Bronchial epithelial cell (primary cell): ENCODE results near the gene TSTD2. TPM values are rescaled to one million over a fixed set of nuclear protein-coding genes. Genes with fewer than 3 reads are reported as not detected.
"Not testable (repeated sequence)": the region's sequence is repeated elsewhere in the genome, so short reads cannot be mapped to it uniquely, and the experiment has no call there.

Experiments
- DNase-seq: peaks from one replicate; pipeline ENCODE4 v3.0.0-alpha.2; 2010; ENCODE audit warnings: low read depth
- FAIRE-seq: peaks from 2 replicates; lab custom pipeline; 2011; peaks lifted over from hg19 to GRCh38; lab: Jason Lieb, UNC
- H3K27me3 ChIP-seq: 2 replicates; pipeline ENCODE4 v1.5.1; 2011; ENCODE audit warnings: low read length; ENCODE audit not compliant: control insufficient read depth, insufficient read depth
- H3K36me3 ChIP-seq: 2 replicates; pipeline ENCODE4 v1.5.1; 2011; ENCODE audit warnings: low read length; ENCODE audit not compliant: control insufficient read depth, insufficient read depth
- H3K4me3 ChIP-seq: 2 replicates; pipeline ENCODE4 v1.5.1; 2011; ENCODE audit warnings: mild to moderate bottlenecking, low read depth, low read length, control low read depth
- total RNA-seq: library from RNA; depleted of rRNA; stranded (reverse); fragments of >200 nt; gene quantifications from 2 replicates; pipeline ENCODE4 v1.2.1, GENCODE V29; 2014
- TF ChIP-seq, protein P1 (sequence below): IDR thresholded peaks from 2 replicates; pipeline ENCODE4 v1.5.1; 2011; ENCODE audit warnings: mild to moderate bottlenecking, moderate library complexity, low read length, control low read depth, inconsistent platforms; ENCODE audit not compliant: insufficient read depth, severe bottlenecking

TSTD2 gene
- total RNA-seq, 1 donor from 2014 or later: 15.0 TPM

DNA sequence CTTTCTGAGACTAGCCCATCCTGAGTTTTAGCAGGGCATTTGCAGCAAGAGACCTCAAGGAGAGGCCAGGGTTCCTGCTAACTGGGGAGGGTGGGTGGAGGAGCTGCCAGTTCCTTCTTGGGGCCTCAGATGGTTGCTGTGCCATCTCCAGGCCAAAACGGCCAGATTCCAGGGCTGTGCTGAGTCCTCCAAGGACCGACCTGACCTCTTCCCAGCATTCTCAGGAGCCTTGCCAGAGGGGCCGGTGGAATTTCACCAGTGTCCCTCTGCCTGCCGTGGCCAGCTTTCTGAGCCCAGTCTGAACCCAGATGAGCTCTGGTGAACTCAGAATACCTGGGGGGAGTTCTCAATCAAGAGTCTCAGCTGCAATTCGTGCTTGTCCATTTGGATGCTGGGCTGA, 54.3 kb downstream of the TSTD2 start:
- no peak overlapping the region for H3K4me3 ChIP-seq
- TF ChIP-seq, protein P1, sequence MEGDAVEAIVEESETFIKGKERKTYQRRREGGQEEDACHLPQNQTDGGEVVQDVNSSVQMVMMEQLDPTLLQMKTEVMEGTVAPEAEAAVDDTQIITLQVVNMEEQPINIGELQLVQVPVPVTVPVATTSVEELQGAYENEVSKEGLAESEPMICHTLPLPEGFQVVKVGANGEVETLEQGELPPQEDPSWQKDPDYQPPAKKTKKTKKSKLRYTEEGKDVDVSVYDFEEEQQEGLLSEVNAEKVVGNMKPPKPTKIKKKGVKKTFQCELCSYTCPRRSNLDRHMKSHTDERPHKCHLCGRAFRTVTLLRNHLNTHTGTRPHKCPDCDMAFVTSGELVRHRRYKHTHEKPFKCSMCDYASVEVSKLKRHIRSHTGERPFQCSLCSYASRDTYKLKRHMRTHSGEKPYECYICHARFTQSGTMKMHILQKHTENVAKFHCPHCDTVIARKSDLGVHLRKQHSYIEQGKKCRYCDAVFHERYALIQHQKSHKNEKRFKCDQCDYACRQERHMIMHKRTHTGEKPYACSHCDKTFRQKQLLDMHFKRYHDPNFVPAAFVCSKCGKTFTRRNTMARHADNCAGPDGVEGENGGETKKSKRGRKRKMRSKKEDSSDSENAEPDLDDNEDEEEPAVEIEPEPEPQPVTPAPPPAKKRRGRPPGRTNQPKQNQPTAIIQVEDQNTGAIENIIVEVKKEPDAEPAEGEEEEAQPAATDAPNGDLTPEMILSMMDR: no peak
- no peak for FAIRE-seq
- no peaks in the 10 kb centered on the region for H3K36me3 ChIP-seq
- no peak for DNase-seq
- no peaks in the 10 kb centered on the region for H3K27me3 ChIP-seq

- TF ChIP-seq, protein P1: no peak
- DNase-seq (no peak), FAIRE-seq (no peak)
- no peak overlapping the region for H3K4me3 ChIP-seq
- H3K36me3 ChIP-seq: no peaks in the 10 kb centered on the region
- no peaks in the 10 kb centered on the region for H3K27me3 ChIP-seq
Measured at GRCh38 chr9:97577051-97577450, 56.1 kb downstream of the TSTD2 start.

DNA sequence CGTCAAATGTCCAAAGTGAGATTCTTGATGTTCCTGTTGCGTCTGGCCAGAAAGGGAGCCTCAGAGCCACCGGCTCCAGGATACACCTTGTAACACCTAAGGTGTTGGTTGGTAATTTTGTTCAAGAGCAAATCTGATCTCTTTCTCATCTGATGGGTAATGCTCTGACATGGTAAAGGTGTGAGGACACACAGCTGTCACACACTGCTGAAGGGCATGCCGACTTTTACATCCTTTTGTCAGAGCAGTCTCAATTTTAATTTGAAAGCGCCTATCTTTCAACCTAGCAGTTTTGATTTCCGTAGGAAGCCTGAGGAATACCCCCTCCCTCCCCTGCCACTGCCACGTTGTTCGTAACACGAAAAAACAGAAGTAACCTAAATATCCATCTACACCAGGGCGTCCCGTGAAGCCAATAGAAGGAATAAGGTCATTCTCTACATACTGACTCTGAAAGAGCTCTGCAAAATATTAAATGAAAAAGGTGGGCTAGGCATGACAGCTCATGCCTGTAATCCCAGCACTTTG, 57.4 kb downstream of the TSTD2 start:
- TF ChIP-seq, protein P1: no peak
- Histone ChIP-seq H3K4me3 (no peak overlapping the region), H3K36me3 (no peaks in the 10 kb centered on the region), H3K27me3 (no peaks in the 10 kb centered on the region)
- no peak for FAIRE-seq
- DNase-seq: no peak

DNA sequence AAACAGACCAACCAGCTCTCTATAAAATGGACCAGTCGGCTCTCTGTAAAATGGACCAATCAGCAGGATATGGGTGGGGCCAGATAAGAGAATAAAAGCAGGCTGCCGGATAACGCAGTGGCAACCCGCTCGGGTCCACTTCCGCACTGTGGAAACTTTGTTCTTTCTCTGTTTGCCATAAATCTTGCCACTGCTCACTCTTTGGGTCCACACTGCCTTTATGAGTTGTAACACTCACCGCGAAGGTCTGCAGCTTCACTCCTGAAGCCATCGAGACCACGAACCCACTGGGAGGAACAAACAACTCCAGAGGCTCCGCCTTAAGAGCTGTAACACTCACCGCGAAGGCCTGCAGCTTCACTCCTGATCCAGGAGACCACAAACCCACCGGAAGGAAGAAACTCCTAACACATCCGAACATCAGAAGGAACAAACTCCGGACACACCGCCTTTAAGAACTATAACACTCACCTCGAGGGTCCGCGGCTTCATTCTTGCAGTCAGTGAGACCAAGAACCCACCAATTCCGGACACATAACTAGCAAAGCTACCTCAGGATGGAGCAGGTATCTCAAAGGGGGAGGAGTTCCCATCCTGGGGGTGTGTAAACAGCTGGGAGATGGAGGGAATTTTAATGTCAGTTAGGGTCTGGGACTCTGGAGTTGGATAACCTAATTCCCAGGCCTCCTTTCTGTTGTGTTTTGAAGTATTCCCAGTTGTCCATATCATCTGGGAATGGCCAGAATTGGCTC, 58.1 kb downstream of the TSTD2 start:
- DNase-seq, H3K36me3 ChIP-seq, H3K4me3 ChIP-seq, FAIRE-seq, H3K27me3 ChIP-seq: not testable (repeated sequence)

GRCh38 chr9:97574101-97574571, 59.0 kb downstream of the TSTD2 start:
- not testable (repeated sequence) for DNase-seq, H3K36me3 ChIP-seq

GRCh38 chr9:97573482-97574073, 59.6 kb downstream of the TSTD2 start:
- no peak for FAIRE-seq
- TF ChIP-seq, protein P1: no peak
- Histone ChIP-seq H3K27me3 (no peaks in the 10 kb centered on the region), H3K36me3 (no peaks in the 10 kb centered on the region), H3K4me3 (no peak overlapping the region)
- no peak for DNase-seq

More at GRCh38 chr9:97574101-97574571, 59.0 kb downstream of the TSTD2 start:
- H3K27me3 ChIP-seq, H3K4me3 ChIP-seq, FAIRE-seq: not testable (repeated sequence)
